IMR-90 (cell line): ENCODE data around the gene PLCH2. TPM values are rescaled to one million over a fixed set of nuclear protein-coding genes. Genes with fewer than 3 reads are reported as not detected.
"Not testable (repeated sequence)": the region's sequence is repeated elsewhere in the genome, so short reads cannot be mapped to it uniquely, and the experiment has no call there.

ENCODE experiments used
- ATAC-seq: fragments of 200-7000 bp; cut with Tn5 transposase; 2 replicates; pipeline ENCODE4 v1.9.1; 2020; ENCODE audit warnings: low read depth, mild to moderate bottlenecking, moderate library complexity
- BruUV-seq: library from RNA; stranded (reverse); fragments of 400-500 nt; replicated peaks from 2 replicates; lab custom pipeline; 2021; lab: Mats Ljungman, UMichigan
- CTCF ChIA-PET: fragments of 300-600 bp; formaldehyde crosslinking; extraction: SDS; loops from one replicate; lab custom pipeline; 2021; ENCODE audit warnings: antibody characterized with exemption; lab: Yijun Ruan, JAX
- POLR2A ChIA-PET: fragments of 300-600 bp; sonication (Branson Sonifier 250); formaldehyde crosslinking; loops from one replicate; lab custom pipeline; 2022; ENCODE audit warnings: antibody characterized with exemption; ENCODE audit not compliant: unreplicated experiment; lab: Charles Lee
- DNase-seq: peaks from one replicate; pipeline ENCODE4 v3.0.0; 2013
- H2AFZ ChIP-seq: replicated peaks from 2 replicates; pipeline ENCODE3; 2013; ENCODE audit warnings: low read length, mild to moderate bottlenecking; ENCODE audit not compliant: poor library complexity
- H2AK5ac ChIP-seq: 2 replicates; pipeline ENCODE4 v1.6.1; 2013; ENCODE audit warnings: low read depth, low read length, inconsistent platforms
- H2AK9ac ChIP-seq: replicated peaks from 2 replicates; pipeline ENCODE3; 2013; ENCODE audit warnings: mild to moderate bottlenecking, low read depth, low read length, moderate library complexity; ENCODE audit not compliant: poor library complexity
- H2BK120ac ChIP-seq: 2 replicates; pipeline ENCODE4 v1.6.1; 2013; ENCODE audit warnings: low read depth, low read length, inconsistent platforms
- H2BK15ac ChIP-seq: 3 replicates; pipeline ENCODE4 v1.6.1; 2013; ENCODE audit warnings: low read depth, low read length, inconsistent platforms
- H2BK20ac ChIP-seq: 2 replicates; pipeline ENCODE4 v1.6.1; 2013; ENCODE audit warnings: low read depth, mild to moderate bottlenecking, inconsistent platforms, low read length, moderate library complexity
- H2BK5ac ChIP-seq: 2 replicates; pipeline ENCODE4 v1.6.1; 2013; ENCODE audit warnings: mild to moderate bottlenecking, low read depth, low read length, inconsistent platforms; ENCODE audit not compliant: poor library complexity, severe bottlenecking
- H3K14ac ChIP-seq: replicated peaks from 2 replicates; pipeline ENCODE4 v1.6.1; 2013; ENCODE audit warnings: low read depth, low read length, inconsistent platforms
- H3K18ac ChIP-seq: 2 replicates; pipeline ENCODE4 v1.6.1; 2013; ENCODE audit warnings: low read depth, low read length, control low read depth
- H3K23ac ChIP-seq: 2 replicates; pipeline ENCODE4 v1.6.1; 2013; ENCODE audit warnings: low read depth, low read length, inconsistent platforms
- H3K27ac ChIP-seq: 2 replicates; pipeline ENCODE4 v1.5.1; 2013; ENCODE audit warnings: mild to moderate bottlenecking, control low read depth, low read length; ENCODE audit not compliant: insufficient read depth
- H3K27me3 ChIP-seq: 2 replicates; pipeline ENCODE4 v1.6.1; 2013; ENCODE audit warnings: low read length; ENCODE audit not compliant: control insufficient read depth, insufficient read depth
- H3K36me3 ChIP-seq: 2 replicates; pipeline ENCODE4 v1.6.1; 2013; ENCODE audit warnings: low read length, mixed read lengths; ENCODE audit not compliant: control insufficient read depth, insufficient read depth
- H3K4ac ChIP-seq: 2 replicates; pipeline ENCODE4 v1.6.1; 2013; ENCODE audit warnings: low read depth, low read length, inconsistent platforms
- H3K4me1 ChIP-seq: 2 replicates; pipeline ENCODE4 v1.6.1; 2013; ENCODE audit warnings: low read length, mixed read lengths; ENCODE audit not compliant: control insufficient read depth, insufficient read depth
- H3K4me2 ChIP-seq: 2 replicates; pipeline ENCODE4 v1.6.1; 2013; ENCODE audit warnings: low read depth, mild to moderate bottlenecking, control low read depth, low read length, moderate library complexity
- H3K4me3 ChIP-seq: 2 replicates; pipeline ENCODE4 v1.5.1; 2013; ENCODE audit warnings: low read depth, mild to moderate bottlenecking, control low read depth, low read length, moderate library complexity; ENCODE audit not compliant: insufficient read depth
- H3K56ac ChIP-seq: 2 replicates; pipeline ENCODE4 v1.6.1; 2013; ENCODE audit warnings: low read length, inconsistent platforms; ENCODE audit not compliant: insufficient read depth; ENCODE audit errors: extremely low read depth
- H3K79me1 ChIP-seq, 2 experiments: 2 replicates each; pipeline ENCODE4 v1.6.1; 2013; ENCODE audit warnings: low read length in 2 of 2, inconsistent platforms in 1 of 2, low read depth in 1 of 2
- H3K9ac ChIP-seq: 2 replicates; pipeline ENCODE4 v1.6.1; 2013; ENCODE audit warnings: low read depth, low read length, control low read depth
- H3K9me1 ChIP-seq: 2 replicates; pipeline ENCODE4 v1.6.1; 2013; ENCODE audit warnings: low read length, inconsistent platforms; ENCODE audit not compliant: insufficient read depth
- H3K9me3 ChIP-seq: 2 replicates; pipeline ENCODE4 v1.6.1; 2013; ENCODE audit warnings: low read length; ENCODE audit not compliant: control insufficient read depth, insufficient read depth
- H4K20me1 ChIP-seq: 2 replicates; pipeline ENCODE4 v1.6.1; 2013; ENCODE audit warnings: low read length, inconsistent platforms; ENCODE audit not compliant: insufficient read depth
- H4K5ac ChIP-seq: 2 replicates; pipeline ENCODE4 v1.6.1; 2013; ENCODE audit warnings: mild to moderate bottlenecking, low read depth, low read length, control low read depth
- H4K8ac ChIP-seq, 2 experiments: 2 replicates each; pipeline ENCODE4 v1.6.1; 2013; ENCODE audit warnings: low read depth in 2 of 2, low read length in 2 of 2, control low read depth in 1 of 2, inconsistent platforms in 1 of 2
- H4K91ac ChIP-seq: 2 replicates; pipeline ENCODE4 v1.6.1; 2013; ENCODE audit warnings: low read depth, low read length, inconsistent platforms; ENCODE audit not compliant: insufficient read depth
- RAD21 ChIP-seq: IDR thresholded peaks from 2 replicates; pipeline ENCODE4 v1.6.1; 2012; ENCODE audit warnings: low read length, improper control_type of control experiment
- WGBS, 2 experiments: methylation state at CpG; one replicate each; pipeline versions ENCODE4 v1.1.5 to v1.1.7; 2013; ENCODE audit warnings: missing lambda C conversion rate in 2 of 2; ENCODE audit not compliant: insufficient read length in 1 of 2; ENCODE audit errors: extremely low coverage in 2 of 2; 5-methylcytosine and 5-hydroxymethylcytosine counted together
- dilution Hi-C: fragments of 300-500 bp; cut with HindIII; formaldehyde crosslinking; loops from one replicate; pipeline ENCODE4 v1.14.3; 2018; ENCODE audit warnings: low sequenced_read_pairs; ENCODE audit not compliant: unreplicated experiment
- in situ Hi-C: fragments of 300-500 bp; cut with MboI; formaldehyde crosslinking; loops from 3 replicates; pipeline ENCODE4 v1.14.3; 2019; ENCODE audit warnings: low sequenced_read_pairs, inconsistent platforms, mixed read lengths
- intact Hi-C: fragments of 100-400 bp; cut with micrococcal nuclease; formaldehyde crosslinking; loops from 2 replicates; pipeline ENCODE4 v1.10.0; 2022
- polyA plus RNA-seq, 3 experiments: library from polyadenylated mRNA; depleted of rRNA; stranded (reverse); fragments of >200 nt; gene quantifications; 2 replicates each; pipeline ENCODE4 v1.2.3, GENCODE V29; 2012; ENCODE audit warnings: low replicate concordance in 1 of 3
- total RNA-seq: library from RNA; depleted of rRNA; stranded (reverse); fragments of >200 nt; gene quantifications from 2 replicates; pipeline ENCODE4 v1.2.3, GENCODE V29; 2012
- TF ChIP-seq, protein P1 (sequence below): fragments of 150-350 bp; IDR thresholded peaks from 2 replicates; pipeline ENCODE4 v1.6.1; 2016; ENCODE audit warnings: low read depth, mild to moderate bottlenecking, low read length, moderate library complexity, borderline replicate concordance

Gene PLCH2
- total and polyA plus RNA-seq, 2 of the 4 experiments (the other 2 are of a cell fraction), result 0.18 to 1.9 TPM

DNA sequence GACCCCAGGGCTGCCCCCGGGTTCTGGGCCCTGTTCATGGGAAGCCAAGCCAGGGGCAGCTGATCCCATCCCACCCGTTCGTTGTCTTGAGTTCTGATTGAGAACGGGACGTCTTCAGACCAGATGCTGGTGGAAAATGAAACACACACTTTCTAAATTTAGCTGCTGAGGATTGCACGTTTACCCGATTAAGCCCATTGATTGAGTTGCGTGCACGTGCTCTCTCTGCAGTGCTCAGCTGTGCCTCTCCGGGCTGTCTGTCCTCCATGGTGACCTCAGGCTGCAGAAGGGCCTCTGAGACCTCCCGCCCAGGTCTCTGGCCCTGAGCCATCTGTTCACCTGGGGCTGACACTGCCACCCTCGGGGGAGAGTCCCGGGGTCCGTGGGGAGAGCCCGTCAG lies 36.7 kb upstream of the PLCH2 start:
- ATAC-seq, result no peak
- POLR2A ChIA-PET, result no interaction called here

DNA sequence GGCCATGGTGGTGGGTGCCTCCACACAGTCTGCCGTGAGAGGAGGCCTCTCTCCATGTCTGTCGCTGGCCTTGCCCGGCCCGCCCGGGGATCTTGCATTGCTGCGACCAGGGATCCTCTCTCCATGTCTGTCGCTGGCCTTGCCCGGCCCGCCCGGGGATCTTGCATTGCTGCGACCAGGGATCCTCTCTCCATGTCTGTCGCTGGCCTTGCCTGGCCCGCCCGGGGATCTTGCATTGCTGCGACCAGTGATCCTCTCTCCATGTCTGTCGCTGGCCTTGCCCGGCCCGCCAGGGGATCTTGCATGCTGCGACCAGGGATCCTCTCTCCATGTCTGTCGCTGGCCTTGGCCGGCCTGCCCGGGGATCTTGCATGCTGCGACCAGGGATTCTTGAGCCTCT lies 35.7 kb upstream of the PLCH2 start:
- not testable (repeated sequence) for ATAC-seq
- in situ Hi-C loops, result loop anchor here (25.0 kb wide), 1 partner anchor 622 kb away; the partner anchor contains the start of gene PRDM16

More for the DNA sequence above, 36.7 kb upstream of the PLCH2 start:
- no peak overlapping the region for H2BK120ac ChIP-seq
- CTCF ChIA-PET, result no interaction called here
- in situ Hi-C loops (loop anchor here (25.0 kb wide), 1 partner anchor 623 kb away; the partner anchor contains the start of gene PRDM16), dilution Hi-C loops (no loop called here), intact Hi-C loops (no loop called here)
- H2AFZ ChIP-seq, result no peak overlapping the region
- H3K4me1 ChIP-seq, result 0 out of 2 replicates have a peak, but pooled peaks cover 2% of the 10 kb centered on the region
- no peaks in the 10 kb centered on the region for H4K20me1 ChIP-seq
- no peak overlapping the region for H4K91ac ChIP-seq
- H3K79me1 ChIP-seq, result no peaks in the 10 kb centered on the region
- no peak overlapping the region for H3K4me3 ChIP-seq
- H4K5ac ChIP-seq, result no peak overlapping the region
- no peak overlapping the region for H2AK9ac ChIP-seq
- H3K27me3 ChIP-seq, result peaks cover 50% of the 10 kb centered on the region
- TF ChIP-seq, protein P1, sequence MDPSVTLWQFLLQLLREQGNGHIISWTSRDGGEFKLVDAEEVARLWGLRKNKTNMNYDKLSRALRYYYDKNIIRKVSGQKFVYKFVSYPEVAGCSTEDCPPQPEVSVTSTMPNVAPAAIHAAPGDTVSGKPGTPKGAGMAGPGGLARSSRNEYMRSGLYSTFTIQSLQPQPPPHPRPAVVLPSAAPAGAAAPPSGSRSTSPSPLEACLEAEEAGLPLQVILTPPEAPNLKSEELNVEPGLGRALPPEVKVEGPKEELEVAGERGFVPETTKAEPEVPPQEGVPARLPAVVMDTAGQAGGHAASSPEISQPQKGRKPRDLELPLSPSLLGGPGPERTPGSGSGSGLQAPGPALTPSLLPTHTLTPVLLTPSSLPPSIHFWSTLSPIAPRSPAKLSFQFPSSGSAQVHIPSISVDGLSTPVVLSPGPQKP, result no peak
- no peak for TF ChIP-seq RAD21
- no peak overlapping the region for H3K9ac ChIP-seq
- H3K9me3 ChIP-seq, result no peaks in the 10 kb centered on the region
- no peaks in the 10 kb centered on the region for H3K9me1 ChIP-seq
- H3K14ac ChIP-seq, result no peak overlapping the region
- no peak overlapping the region for H2AK5ac ChIP-seq
- no peak overlapping the region for H3K4me2 ChIP-seq
- H3K23ac ChIP-seq, result no peak overlapping the region
- no TSS peak for BruUV-seq
- H4K8ac ChIP-seq, result no peak overlapping the region
- DNase-seq, result no peak
- no peak overlapping the region for H3K27ac ChIP-seq
- WGBS, 2 experiments, result 71% methylated on average over 13 of the region's 15 CpGs; no CpG with 5 or more reads in 1 of the 2 experiments
- no peak overlapping the region for H2BK20ac ChIP-seq
- H2BK5ac ChIP-seq, result no peak overlapping the region
- H2BK15ac ChIP-seq, result no peak overlapping the region
- H3K18ac ChIP-seq, result no peak overlapping the region
- no peak overlapping the region for H3K56ac ChIP-seq
- no peaks in the 10 kb centered on the region for H3K36me3 ChIP-seq
- no peak overlapping the region for H3K4ac ChIP-seq

More for the DNA sequence above, 35.7 kb upstream of the PLCH2 start:
- H3K4me1 ChIP-seq, H3K4ac ChIP-seq, H2BK20ac ChIP-seq, POLR2A ChIA-PET, H3K36me3 ChIP-seq, H3K14ac ChIP-seq, H3K9me1 ChIP-seq, H2BK120ac ChIP-seq, H2AK9ac ChIP-seq, H3K23ac ChIP-seq, H4K8ac ChIP-seq, H3K18ac ChIP-seq, H3K4me2 ChIP-seq, H2BK15ac ChIP-seq, H3K56ac ChIP-seq, H2AK5ac ChIP-seq, BruUV-seq, H3K79me1 ChIP-seq, H4K20me1 ChIP-seq, H2AFZ ChIP-seq, H4K91ac ChIP-seq, DNase-seq, dilution Hi-C loops, H3K9ac ChIP-seq, H2BK5ac ChIP-seq, H4K5ac ChIP-seq, H3K4me3 ChIP-seq, H3K9me3 ChIP-seq, H3K27ac ChIP-seq, CTCF ChIA-PET, intact Hi-C loops: not testable (repeated sequence)
- H3K27me3 ChIP-seq, result peaks cover 50% of the 10 kb centered on the region
- 93% methylated on average over 14 of the region's 23 CpGs; no CpG with 5 or more reads in 1 of the 2 experiments for WGBS, 2 experiments
